ENCODE data around the gene BCO2.
A peak's percentile ranks its signal among the peaks of the same experiment; 100 is the strongest.

Gene BCO2

GRCh38 chr11:112219476-112220232 lies 44.3 kb downstream of the BCO2 start:
- DNase-seq, result peak; percentile 73

DNA sequence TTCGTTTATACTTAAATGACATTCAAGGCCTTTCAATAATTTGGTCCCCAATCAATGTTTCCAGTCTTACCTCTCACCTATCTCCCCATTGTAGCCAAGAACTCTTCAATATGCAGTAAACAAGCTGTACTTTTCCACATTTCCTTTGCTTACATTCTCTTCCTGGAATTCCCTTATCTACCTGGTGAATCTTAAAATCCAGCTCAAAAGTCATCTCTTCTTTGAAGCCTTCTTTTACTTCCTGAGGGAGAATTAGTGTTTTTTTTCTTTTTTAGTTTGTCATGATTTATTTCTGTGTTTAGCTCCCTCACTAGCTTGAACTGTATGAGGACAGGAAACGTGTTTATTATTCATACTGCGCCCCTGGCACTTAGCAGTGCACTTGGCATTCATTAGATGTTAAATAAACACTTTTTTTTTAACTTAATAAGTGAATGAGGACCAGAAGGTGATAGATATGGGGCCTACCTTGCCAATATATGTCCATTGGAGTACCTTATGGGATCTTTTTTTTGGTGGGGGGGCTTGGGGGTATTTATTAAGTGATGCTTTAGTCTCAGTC lies 46.0 kb downstream of the BCO2 start:
- no peak for DNase-seq

- no peak for DNase-seq
Measured at GRCh38 chr11:112222303-112222702, 47.0 kb downstream of the BCO2 start.

GRCh38 chr11:112223121-112223520 lies 47.8 kb downstream of the BCO2 start:
- DNase-seq, result no peak

DNA sequence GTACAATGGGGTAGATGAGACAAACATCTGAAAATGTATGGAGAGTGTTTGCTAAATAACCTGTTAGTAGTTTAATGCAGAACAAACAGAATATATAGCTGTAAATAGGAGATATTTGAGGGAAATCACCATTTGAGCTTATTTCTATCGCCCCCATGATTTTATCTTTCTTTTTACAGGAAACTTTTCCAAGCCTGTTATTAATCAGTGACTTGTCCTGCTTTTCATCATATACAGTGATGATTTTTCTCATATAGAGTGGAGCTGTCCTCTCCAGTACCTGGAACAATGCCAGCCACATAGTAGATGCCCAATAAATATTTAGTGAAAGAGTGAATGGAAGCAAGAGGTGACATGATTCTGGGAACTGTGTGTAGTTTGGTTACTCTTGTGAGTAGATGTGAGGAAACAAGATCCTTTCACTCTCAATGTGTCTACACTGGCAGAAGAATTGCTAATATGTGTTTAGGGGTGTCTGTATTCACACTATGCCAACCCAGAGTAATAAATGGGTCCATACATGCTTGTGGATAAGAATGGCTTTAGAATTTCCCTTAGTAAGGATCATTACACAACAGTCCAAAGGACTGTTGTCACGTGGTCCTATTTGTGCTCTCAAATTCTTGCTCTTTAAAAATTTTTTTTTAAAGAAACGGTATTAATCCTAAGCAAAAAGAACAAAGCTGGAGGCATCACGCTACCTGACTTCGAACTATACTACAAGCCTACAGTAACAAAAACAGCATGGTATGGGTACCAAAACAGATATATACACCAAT lies 48.6 kb downstream of the BCO2 start:
- DNase-seq, result no peak

GRCh38 chr11:112225753-112226061 lies 50.4 kb downstream of the BCO2 start:
- no peak for DNase-seq

DNA sequence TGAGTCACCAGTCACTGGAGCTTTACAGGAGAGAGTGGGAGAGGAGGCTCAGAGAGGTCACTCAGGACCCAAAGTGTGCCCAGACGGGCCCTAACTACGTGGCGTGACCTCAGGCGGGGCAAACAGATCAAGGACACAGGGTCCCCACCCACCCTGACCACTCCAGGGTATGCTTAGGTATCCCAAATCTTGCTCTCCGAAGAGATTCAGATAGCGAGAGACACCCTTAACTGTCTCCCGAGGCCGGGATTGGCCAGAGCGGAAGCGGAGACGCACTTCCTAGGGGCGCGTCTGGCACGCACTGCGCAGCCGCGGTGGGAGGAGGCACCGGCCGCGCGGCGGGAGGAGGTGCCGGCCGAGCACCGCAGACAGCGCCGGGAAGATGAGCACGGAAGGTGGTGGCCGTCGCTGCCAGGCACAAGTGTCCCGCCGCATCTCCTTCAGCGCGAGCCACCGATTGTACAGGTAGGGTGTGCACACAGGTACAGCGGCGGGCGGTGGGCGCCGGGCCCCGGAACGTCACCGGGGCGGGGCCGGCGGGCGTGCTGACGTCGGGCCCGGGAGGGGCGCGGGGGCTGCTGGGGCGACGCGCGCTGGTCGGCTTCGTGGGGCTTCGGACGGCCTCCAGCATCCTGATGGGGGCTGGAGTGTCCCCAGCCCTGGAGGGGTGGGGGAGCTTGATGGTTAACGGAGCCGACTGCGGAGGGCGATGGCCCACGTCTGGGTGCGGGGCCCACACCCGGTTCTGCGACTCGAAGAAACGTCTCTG lies 50.9 kb downstream of the BCO2 start, which contains the start of gene PTS:
Gene PTS, plus strand, starts transcription at position 367 of the 769 bp plus-strand sequence. Its CDS starts 16 bp downstream, at position 383.
- peak; percentile 88 for DNase-seq

- no peak for DNase-seq
Measured at GRCh38 chr11:112226831-112227401, 51.6 kb downstream of the BCO2 start.

GRCh38 chr11:112227471-112227870 lies 52.2 kb downstream of the BCO2 start:
- peak; percentile 13 for DNase-seq

DNA sequence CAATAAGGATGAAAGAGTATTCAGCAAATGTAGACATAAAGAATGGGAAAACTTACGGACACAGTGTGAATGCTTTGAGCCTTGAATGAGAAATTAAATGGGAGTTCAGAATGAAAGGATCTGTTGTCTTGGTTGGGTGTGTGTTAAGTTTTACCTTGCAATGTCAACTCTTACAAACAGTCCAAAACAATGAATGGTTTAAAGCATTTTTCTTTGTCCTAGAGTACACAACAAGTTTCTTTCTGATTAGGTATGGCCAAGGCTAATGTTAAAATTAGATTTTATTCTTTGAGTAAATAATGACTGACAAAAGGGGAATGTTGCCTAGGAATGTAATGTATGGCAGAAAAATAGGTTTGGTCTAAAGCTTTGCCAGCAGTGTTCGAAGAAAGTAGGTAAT lies 53.4 kb downstream of the BCO2 start:
- DNase-seq, result no peak

DNA sequence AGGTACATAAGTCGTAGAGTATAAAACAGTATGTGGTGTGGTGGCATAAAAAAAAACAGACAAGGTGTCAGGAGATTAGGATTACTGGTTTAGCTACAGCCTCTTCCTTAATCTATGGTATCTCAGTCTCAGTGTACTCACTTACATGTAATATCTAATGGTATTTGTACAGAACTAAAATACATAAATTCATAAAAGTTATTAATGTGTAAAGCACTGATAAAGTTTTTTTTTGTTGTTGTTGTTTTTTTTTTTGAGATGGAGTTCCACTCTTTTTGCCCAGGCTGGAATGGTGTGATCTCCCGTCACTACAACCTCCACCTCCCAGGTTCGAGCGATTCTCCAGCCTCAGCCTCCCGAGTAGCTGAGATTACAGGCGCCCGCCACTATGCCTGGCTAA lies 53.8 kb downstream of the BCO2 start:
- no peak for DNase-seq

DNA sequence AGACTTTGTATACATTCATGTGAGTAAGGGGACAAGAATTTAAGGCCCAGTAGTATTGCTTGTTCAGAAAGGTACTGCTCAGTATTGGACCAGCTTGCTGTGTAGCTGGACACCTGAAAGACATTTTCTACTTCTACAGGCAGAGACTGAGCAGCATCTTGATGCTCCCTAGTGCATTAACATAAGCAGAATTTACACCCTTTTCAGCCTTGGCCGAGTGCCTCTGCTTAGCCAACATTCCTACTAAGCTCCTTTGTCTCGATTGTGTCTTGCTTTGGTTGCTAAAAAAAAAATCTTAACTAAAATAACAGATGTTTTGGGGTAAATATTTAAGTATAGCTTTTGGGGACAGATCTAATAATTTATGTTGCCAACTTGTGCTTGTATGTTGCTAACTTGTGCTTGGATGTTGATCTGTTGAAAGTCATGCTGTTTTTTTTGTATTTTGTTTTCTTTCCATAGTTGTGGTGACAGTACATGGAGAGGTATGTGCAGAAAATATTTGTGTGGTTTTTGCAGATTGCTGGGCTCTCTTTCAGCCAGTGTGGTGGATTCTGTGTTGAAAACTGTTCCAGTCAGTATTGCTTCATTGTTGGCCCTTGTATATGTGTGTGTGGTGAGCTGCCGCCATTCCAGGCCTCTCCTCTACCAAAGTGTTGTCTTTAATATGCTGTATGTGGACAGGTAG lies 54.6 kb downstream of the BCO2 start:
- no peak for DNase-seq

DNA sequence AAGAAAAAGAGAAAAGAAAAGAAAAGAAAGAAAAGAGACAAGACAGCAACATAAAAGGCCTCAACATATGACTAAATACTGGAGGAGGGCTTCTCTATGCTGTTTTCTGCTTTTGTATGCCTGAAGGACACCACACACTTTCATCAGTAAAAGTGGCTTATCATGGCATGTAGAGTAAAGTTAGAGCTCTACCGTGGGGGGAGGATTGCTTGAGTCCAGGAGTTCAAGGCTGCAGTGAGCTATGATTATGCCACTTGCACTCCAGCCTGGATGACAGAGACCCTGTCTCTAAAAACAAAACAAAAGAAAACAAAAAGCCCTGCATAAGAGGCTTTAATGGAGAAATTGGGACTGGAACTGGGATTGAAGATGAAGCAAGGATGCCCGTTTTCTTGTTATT lies 56.6 kb downstream of the BCO2 start:
- DNase-seq, result no peak

DNA sequence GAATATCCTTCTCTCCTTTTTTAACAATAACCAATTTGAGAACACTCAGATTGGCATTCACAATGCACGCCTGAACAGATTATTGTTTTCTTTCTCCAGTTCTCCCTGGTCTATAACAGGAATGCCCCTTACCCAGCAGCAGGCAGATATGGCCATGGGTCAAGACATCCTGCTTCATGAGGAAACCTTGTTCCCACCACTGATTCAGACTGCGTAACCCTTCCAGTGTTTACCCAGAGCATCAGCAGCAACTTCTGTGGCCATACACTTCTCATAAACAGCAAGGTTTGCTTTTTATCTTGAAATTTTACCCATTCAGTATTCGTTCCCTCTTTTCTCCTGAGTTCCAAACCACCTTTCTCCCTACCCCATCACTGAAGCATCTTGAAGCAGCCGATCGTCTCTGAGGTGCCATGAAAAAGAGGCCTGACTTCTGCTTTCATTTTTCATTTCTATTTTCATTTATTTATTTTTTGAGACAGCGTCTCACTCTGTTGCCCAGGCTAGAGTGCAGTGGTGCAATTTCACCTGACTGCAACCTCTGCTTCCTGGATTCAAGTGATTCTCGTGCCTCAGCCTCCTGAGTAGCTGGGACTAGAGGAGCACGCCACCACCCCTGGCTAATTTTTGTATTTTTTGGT lies 60.6 kb downstream of the BCO2 start:
- DNase-seq, result no peak

DNA sequence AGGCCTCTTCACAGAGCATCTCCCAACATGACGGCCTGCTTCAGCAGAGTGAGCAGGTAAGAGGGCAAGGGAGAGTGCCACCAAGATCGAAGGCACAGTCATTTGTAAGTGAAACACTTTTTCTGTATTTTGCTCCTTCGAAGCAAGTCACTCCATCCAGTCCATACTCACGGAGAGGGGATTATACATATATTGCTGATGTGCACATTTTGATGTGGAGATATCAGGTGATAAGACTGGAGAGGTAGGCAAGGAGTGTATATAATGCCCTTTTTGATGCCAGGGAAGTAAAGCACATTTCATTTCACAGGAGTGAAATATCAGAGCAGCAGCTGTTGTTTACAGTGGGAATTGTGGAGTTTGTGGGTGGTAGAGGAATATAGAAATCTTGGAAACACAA lies 62.1 kb downstream of the BCO2 start:
- no peak for DNase-seq

DNA sequence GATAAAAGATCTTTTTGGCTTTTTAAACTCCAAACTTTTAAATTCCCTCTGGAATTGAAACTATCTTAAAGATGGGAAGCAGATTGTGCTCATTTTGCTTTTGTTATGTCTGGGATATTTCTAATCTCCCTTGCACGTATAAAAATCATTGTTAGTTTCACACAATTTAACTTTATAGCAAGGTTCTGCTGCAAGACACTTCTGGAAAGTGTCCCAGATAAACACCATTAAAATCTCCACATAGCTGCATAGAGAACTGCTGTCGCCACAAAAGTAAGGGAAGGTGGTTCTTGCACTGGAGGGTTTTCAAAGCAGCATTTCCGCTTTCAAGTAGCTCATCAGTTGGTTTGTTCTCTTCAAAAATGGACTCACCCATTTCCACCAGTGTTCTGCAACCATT lies 62.7 kb downstream of the BCO2 start:
- no peak for DNase-seq

GRCh38 chr11:112241486-112241885 lies 66.2 kb downstream of the BCO2 start:
- no peak for DNase-seq

GRCh38 chr11:112247201-112247600 lies 71.9 kb downstream of the BCO2 start:
- DNase-seq, result no peak

DNA sequence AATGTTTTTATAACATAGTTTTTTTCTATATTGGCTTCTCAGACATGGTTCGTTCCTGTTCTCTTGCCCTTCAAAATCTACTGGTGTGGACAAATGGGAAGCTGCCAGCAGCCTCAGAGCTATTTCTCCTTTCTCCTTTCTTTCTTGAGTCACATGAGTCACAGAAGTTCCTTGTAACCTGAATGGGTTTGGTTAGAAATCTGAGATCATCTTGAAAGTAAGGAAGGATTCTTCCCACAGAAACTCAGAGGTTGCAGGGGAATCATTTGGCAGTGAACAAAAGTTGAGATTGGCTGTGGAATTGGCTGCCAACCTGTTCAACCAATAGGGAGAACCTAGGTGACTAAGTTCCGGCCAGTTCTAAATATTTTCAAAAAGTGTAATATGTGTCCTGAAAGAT lies 72.9 kb downstream of the BCO2 start:
- DNase-seq, result no peak

- no peak for DNase-seq
Measured at GRCh38 chr11:112249871-112250610, 74.7 kb downstream of the BCO2 start.

DNA sequence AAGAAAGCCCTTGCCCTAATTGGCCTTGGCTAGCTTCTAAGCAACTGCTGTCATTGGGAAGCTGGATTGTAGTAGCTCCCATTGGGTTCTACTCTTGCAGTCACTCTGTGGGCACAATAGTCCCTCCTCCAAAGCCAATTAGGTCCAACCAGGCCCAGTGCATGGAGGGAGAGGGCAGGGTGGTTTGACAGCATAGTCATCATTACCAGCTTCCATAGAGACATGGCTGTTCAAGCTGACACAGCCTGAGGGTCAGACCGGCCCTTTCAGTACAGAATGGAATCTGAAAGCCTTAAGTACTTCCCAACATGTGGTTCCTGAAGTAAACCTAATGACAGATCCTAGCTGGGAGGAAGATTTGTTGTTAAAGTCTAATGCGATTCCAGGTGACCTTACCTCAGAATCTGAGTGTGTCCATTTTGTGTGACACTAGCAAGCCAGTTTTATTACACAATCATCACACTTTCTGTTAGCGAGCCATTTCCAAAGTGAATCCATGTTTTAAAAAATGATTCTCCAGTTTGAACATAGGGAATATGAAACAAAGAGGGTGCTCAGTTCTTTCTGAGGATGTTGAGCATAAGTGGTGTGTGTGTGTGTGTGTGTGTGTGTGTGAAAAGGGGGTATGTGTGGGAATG lies 78.4 kb downstream of the BCO2 start:
- DNase-seq, result no peak

Measured in activated CD4-positive, alpha-beta T cell treated with anti-CD3 and anti-CD28 coated beads, Interleukin-2, Interleukin-6, amounts not matched to agents 100 ng/mL and 50 ng/mL, durations not matched to agents 16 hours and 8 hours (primary cell).